SK-N-MC (cell line): ENCODE data around the gene KDM5B.

Source experiments
- EZH2 ChIP-seq: fragments of 200-600 bp; sonication (generic); IDR thresholded peaks from one replicate; pipeline ENCODE4 v1.6.1; 2017; ENCODE audit warnings: antibody characterized with exemption
- FOXP2 ChIP-seq: optimal IDR thresholded peaks from 2 replicates; pipeline ENCODE3; 2011; ENCODE audit warnings: mild to moderate bottlenecking, moderate library complexity; ENCODE audit not compliant: insufficient read depth; ENCODE audit errors: extremely low read length, control extremely low read depth
- POLR2AphosphoS5 ChIP-seq: IDR thresholded peaks from 2 replicates; pipeline ENCODE4 v1.6.1; 2012; ENCODE audit warnings: mild to moderate bottlenecking, low read depth, low read length, borderline replicate concordance

DNA sequence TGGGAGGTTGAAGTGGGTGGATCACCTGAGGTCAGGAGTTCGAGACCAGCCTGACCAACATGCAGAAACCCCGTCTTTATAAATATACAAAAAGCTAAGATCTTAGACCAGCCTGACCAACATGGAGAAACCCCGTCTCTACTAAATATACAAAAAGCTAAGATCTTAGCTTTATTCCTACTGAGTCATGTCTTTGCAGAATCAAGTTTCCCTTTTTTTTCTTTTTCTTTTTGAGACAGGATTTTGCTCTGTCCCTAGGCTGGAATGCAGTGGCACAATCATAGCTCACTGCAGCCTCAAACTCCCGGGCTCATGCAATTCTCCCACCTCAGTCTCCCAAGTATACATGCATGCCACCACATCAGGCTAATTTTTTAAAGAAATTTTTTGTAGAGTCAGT is 21.4 kb downstream of the KDM5B start:
- TF ChIP-seq EZH2 (no peak), POLR2AphosphoS5 (no peak), FOXP2 (no peak)
